Mammary epithelial cell (primary cell): ENCODE data around the gene SKI.

ENCODE experiments used
- CTCF ChIP-seq, 2 donors: IDR thresholded peaks in 1 of 2; conservative IDR thresholded peaks in 1 of 2; 2 replicates each; pipeline ENCODE4 v1.5.1; 2011 to 2012; ENCODE audit warnings: inconsistent platforms in 2 of 2, low read length in 2 of 2, mild to moderate bottlenecking in 2 of 2, control low read depth in 1 of 2, low read depth in 1 of 2; ENCODE audit not compliant: insufficient read depth in 1 of 2; ENCODE audit errors: extremely low read depth in 1 of 2
- EZH2 ChIP-seq: IDR thresholded peaks from 2 replicates; pipeline ENCODE4 v1.6.1; 2012; ENCODE audit warnings: low read length, inconsistent platforms, borderline replicate concordance

- TF ChIP-seq CTCF (conservative IDR thresholded peaks at IDR 0.05 in 1 of 2, IDR thresholded peaks at IDR 0.05 in 1 of 2; ENCODE audit: extremely low read depth in 1 of 2, insufficient read depth in 1 of 2, low read depth in 1 of 2, low read length in 2 of 2): no peak
- TF ChIP-seq EZH2: no peak
Measured at GRCh38 chr1:2185880-2186855, 42.0 kb upstream of the SKI start.
